GM23248 (cell line): ENCODE measurements around the gene MTRF1L.

Source experiments
- EZH2 ChIP-seq: fragments of 200-600 bp; sonication (generic); IDR thresholded peaks from 2 replicates; pipeline ENCODE4 v1.6.1; 2018; ENCODE audit warnings: antibody characterized with exemption, mild to moderate bottlenecking; ENCODE audit not compliant: insufficient read depth, poor library complexity, severe bottlenecking
- EZH2phosphoT487 ChIP-seq: fragments of 200-600 bp; sonication (generic); IDR thresholded peaks from 2 replicates; pipeline ENCODE4 v1.6.1; 2018; ENCODE audit warnings: antibody characterized with exemption, moderate library complexity, mild to moderate bottlenecking, low read depth; ENCODE audit not compliant: insufficient read depth

DNA sequence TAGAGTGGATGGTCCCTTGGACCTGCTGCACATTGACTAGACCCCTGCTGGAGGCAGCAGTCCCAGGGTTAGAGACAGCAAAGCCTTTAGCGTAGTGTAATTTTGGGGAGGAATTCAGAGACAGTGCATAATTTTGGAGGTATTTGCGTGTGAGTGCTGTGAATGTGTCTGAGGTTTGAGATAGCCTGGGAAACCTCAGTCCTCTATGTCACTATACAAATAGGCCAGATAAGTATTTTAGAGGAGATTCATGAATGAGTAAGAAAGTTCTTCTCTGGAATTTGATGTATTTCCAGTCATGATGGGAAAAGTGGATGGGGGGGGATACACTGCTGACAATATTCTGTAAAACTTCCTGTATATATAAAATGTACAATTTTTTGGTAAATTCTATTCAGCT is 25.8 kb upstream of the MTRF1L start:
- TF ChIP-seq EZH2, result no peak
- TF ChIP-seq EZH2phosphoT487, result no peak
